A549 (cell line): ENCODE results near the gene AKAP8L. TPM values are rescaled to one million over a fixed set of nuclear protein-coding genes. Genes with fewer than 3 reads are reported as not detected.

ENCODE experiments used
- ATAC-seq, 2 experiments: fragments of 200-7000 bp in 1 of 2; fragments of >200 bp in 1 of 2; cut with Nextera tagmentation in 1 of 2; cut with Tn5 transposase in 1 of 2; 3 replicates each; pipeline versions ENCODE4 v1.8.0 to v1.9.1; 2018 to 2020; ENCODE audit warnings: mild to moderate bottlenecking in 1 of 2, moderate library complexity in 1 of 2
- CTCF ChIA-PET: fragments of 300-600 bp; sonication (Branson Sonifier 250); formaldehyde crosslinking; extraction: SDS; loops from one replicate; lab custom pipeline; 2021; ENCODE audit warnings: antibody characterized with exemption, inconsistent platforms; lab: Yijun Ruan, JAX
- POLR2A ChIA-PET: fragments of 350-600 bp; formaldehyde crosslinking; extraction: SDS; loops from one replicate; lab custom pipeline; 2021; ENCODE audit warnings: antibody characterized with exemption, inconsistent platforms; lab: Yijun Ruan, JAX
- DNase-seq, 2 experiments: peaks; one replicate each; pipeline versions ENCODE4 v3.0.0 to v3.0.0-alpha.2; 2011 to 2016; ENCODE audit warnings: low read depth in 1 of 2, low spot score in 1 of 2
- FAIRE-seq: peaks from 2 replicates; lab custom pipeline; 2011; peaks lifted over from hg19 to GRCh38; lab: Jason Lieb, UNC
- H3K27ac ChIP-seq, 2 experiments: fragments of >200 bp; sonication (Bioruptor Twin); formaldehyde crosslinking; 3 replicates each; pipeline ENCODE4 v1.5.1; 2016 to 2017
- H3K4me1 ChIP-seq: fragments of >200 bp; sonication (Bioruptor Twin); formaldehyde crosslinking; 3 replicates; pipeline ENCODE4 v1.6.1; 2016
- H3K4me2 ChIP-seq: fragments of >200 bp; sonication (Bioruptor Twin); formaldehyde crosslinking; 3 replicates; pipeline ENCODE4 v1.6.1; 2016
- H3K4me3 ChIP-seq: fragments of >200 bp; sonication (Bioruptor Twin); formaldehyde crosslinking; 3 replicates; pipeline ENCODE4 v1.5.1; 2016
- H3K9me3 ChIP-seq: fragments of >200 bp; sonication (Bioruptor Twin); formaldehyde crosslinking; 3 replicates; pipeline ENCODE4 v1.6.1; 2016
- CEBPB ChIP-seq, 2 experiments: fragments of >200 bp in 1 of 2; sonication (Bioruptor Twin) in 1 of 2; formaldehyde crosslinking in 1 of 2; IDR thresholded peaks; 2 replicates each; pipeline ENCODE4 v1.6.1; 2012 to 2016
- CTCF ChIP-seq: fragments of >200 bp; sonication (Bioruptor Twin); formaldehyde crosslinking; IDR thresholded peaks from 3 replicates; pipeline ENCODE4 v1.5.1; 2016
- HDAC2 ChIP-seq: fragments of 200-600 bp; sonication (generic); IDR thresholded peaks from 2 replicates; pipeline ENCODE4 v1.6.1; 2016
- HOXB5 ChIP-seq: fragments of 250-450 bp; sonication (Bioruptor Pico); IDR thresholded peaks from 2 replicates; pipeline ENCODE4 v1.5.0; 2020; ENCODE audit warnings: mild to moderate bottlenecking, moderate library complexity
- KDM1A ChIP-seq: fragments of 200-600 bp; sonication (generic); IDR thresholded peaks from 2 replicates; pipeline ENCODE4 v1.6.1; 2016; ENCODE audit warnings: low read depth, mild to moderate bottlenecking
- MAZ ChIP-seq: fragments of 150-350 bp; IDR thresholded peaks from 2 replicates; pipeline ENCODE4 v1.6.1; 2014; ENCODE audit warnings: antibody characterized with exemption, low read depth, low read length, borderline replicate concordance
- NR3C1 ChIP-seq: fragments of >200 bp; sonication (Bioruptor Twin); formaldehyde crosslinking; IDR thresholded peaks from 3 replicates; pipeline ENCODE4 v1.6.1; 2017
- POLR2A ChIP-seq: IDR thresholded peaks from 2 replicates; pipeline ENCODE4 v1.6.1; 2012; ENCODE audit warnings: mild to moderate bottlenecking, low read length
- POLR2AphosphoS2 ChIP-seq: conservative IDR thresholded peaks from 2 replicates; pipeline ENCODE4 v1.6.1; 2012; ENCODE audit warnings: low read length, improper control_type of control experiment, inconsistent platforms
- RARB ChIP-seq: fragments of 250-450 bp; sonication (Bioruptor Pico); IDR thresholded peaks from 2 replicates; pipeline ENCODE4 v1.8.0; 2021; ENCODE audit warnings: mild to moderate bottlenecking, moderate library complexity
- SMC3 ChIP-seq: fragments of >200 bp; sonication (Bioruptor Twin); formaldehyde crosslinking; IDR thresholded peaks from 3 replicates; pipeline ENCODE4 v1.6.1; 2018; ENCODE audit warnings: inconsistent platforms
- TFCP2L1 ChIP-seq: fragments of 250-450 bp; sonication (Bioruptor Pico); IDR thresholded peaks from 2 replicates; pipeline ENCODE4 v1.5.0; 2021; ENCODE audit warnings: mild to moderate bottlenecking
- USF2 ChIP-seq: fragments of 450-650 bp; IDR thresholded peaks from 2 replicates; pipeline ENCODE4 v1.6.1; 2014; ENCODE audit warnings: antibody characterized with exemption
- ZFP36 ChIP-seq: fragments of 450-650 bp; IDR thresholded peaks from 2 replicates; pipeline ENCODE4 v1.6.1; 2014; ENCODE audit warnings: borderline replicate concordance; ENCODE audit not compliant: partially characterized antibody
- ZSCAN20 ChIP-seq: fragments of 250-450 bp; sonication (Bioruptor Pico); IDR thresholded peaks from 2 replicates; pipeline ENCODE4 v1.8.0; 2022; ENCODE audit warnings: mild to moderate bottlenecking, moderate library complexity
- WGBS: methylation state at CpG from one replicate; pipeline ENCODE4 v1.1.6; 2017; ENCODE audit errors: missing lambda C conversion rate; 5-methylcytosine and 5-hydroxymethylcytosine counted together
- polyA plus RNA-seq, 4 experiments: library from polyadenylated mRNA; depleted of rRNA in 3 of 4; stranded (reverse); fragments of >200 nt; fragmentation: RNase III in 1 of 4; extraction: RNeasy Plus Mini Kit Qiagen cat#74134 plus additional on column Dnase treatment in 1 of 4; gene quantifications; 2 replicates in 3 of 4; 3 replicates in 1 of 4; pipeline ENCODE4 v1.2.3, GENCODE V29; 2011 to 2017
- TF ChIP-seq, protein P1 (sequence below): fragments of 250-450 bp; sonication (Bioruptor Pico); IDR thresholded peaks from 2 replicates; pipeline ENCODE4 v1.5.0; 2021; ENCODE audit warnings: mild to moderate bottlenecking, moderate library complexity, borderline replicate concordance
- TF ChIP-seq, protein P2 (sequence below): fragments of 250-450 bp; sonication (Bioruptor Pico); IDR thresholded peaks from 2 replicates; pipeline ENCODE4 v1.5.0; 2020; ENCODE audit warnings: low read depth, mild to moderate bottlenecking, moderate library complexity

AKAP8L gene
- polyA plus RNA-seq, 2 of the 4 experiments (the other 2 are of a cell fraction) = 28.4 to 42.9 TPM

DNA sequence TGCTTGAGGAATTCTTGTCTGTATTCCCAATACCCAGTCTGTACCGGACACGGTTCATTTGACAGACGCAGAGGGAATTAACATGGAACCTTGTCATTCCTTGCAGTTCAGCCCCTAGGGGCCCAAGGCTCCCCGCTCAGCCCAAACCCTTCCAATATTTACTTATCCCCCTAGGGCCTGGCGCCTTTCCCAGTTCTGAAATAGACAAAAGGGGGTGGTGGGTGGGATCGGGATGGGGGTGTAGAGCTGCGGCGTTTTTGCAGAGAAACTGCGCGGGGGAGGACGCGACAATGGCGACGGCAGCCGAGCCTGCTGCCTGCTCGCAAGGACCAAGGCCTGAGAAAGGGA, 583 bp downstream of the AKAP8L start:
- DNase-seq (peak in 1 of 2 experiments; percentile 21), ATAC-seq (peak in 1 of 2 experiments; percentile 1; a peak in 1 of 6 replicates), FAIRE-seq (no peak)
- POLR2A ChIA-PET = interaction anchor here (1.3 to 3.1 kb wide), 5 partner anchors 18 to 138 kb away, joined by 3 to 34 read pairs (median 6); partner anchors contain the start of gene AKAP8
- 4% methylated on average over 13 of the region's 16 CpGs for WGBS
- H3K27ac ChIP-seq = peak overlapping the region; percentile 85 to 96
- peaks cover 1% of the 10 kb centered on the region; the same call in 1 of the 3 replicates for H3K9me3 ChIP-seq
- CTCF ChIA-PET = interaction anchor here (0.6 to 3.5 kb wide), 8 partner anchors 8 to 140 kb away, joined by 3 to 15 read pairs (median 5); partner anchors contain the start of gene AKAP8
- peak overlapping the region; percentile 78 for H3K4me3 ChIP-seq
- TF ChIP-seq CTCF (no peak), ZSCAN20 (CRISPR knock-in tag) (no peak), RARB (no peak), POLR2AphosphoS2 (no peak), HOXB5 (CRISPR knock-in tag) (no peak), POLR2A (no peak), HDAC2 (no peak), NR3C1 (no peak), KDM1A (no peak), TFCP2L1 (no peak), ZFP36 (no peak)
- TF ChIP-seq, protein P1, sequence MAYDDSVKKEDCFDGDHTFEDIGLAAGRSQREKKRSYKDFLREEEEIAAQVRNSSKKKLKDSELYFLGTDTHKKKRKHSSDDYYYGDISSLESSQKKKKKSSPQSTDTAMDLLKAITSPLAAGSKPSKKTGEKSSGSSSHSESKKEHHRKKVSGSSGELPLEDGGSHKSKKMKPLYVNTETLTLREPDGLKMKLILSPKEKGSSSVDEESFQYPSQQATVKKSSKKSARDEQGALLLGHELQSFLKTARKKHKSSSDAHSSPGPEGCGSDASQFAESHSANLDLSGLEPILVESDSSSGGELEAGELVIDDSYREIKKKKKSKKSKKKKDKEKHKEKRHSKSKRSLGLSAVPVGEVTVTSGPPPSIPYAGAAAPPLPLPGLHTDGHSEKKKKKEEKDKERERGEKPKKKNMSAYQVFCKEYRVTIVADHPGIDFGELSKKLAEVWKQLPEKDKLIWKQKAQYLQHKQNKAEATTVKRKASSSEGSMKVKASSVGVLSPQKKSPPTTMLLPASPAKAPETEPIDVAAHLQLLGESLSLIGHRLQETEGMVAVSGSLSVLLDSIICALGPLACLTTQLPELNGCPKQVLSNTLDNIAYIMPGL (CRISPR knock-in tag) = no peak
- H3K4me1 ChIP-seq = peaks cover 16% of the 10 kb centered on the region
- peak overlapping the region; percentile 90 for H3K4me2 ChIP-seq

- Histone ChIP-seq H3K27ac (peak overlapping the region; percentile 85 to 96), H3K4me1 (peaks cover 20% of the 10 kb centered on the region), H3K9me3 (no peaks in the 10 kb centered on the region), H3K4me3 (peak overlapping the region; percentile 78), H3K4me2 (peak overlapping the region; percentile 90)
- no peak for ATAC-seq
- no peak for FAIRE-seq
- TF ChIP-seq CEBPB (IDR thresholded peaks at IDR 0.05) (no peak), HDAC2 (no peak)
- CTCF ChIA-PET = interaction anchor here (1.0 to 3.5 kb wide), 3 partner anchors 37 to 134 kb away, joined by 3 to 15 read pairs (median 12); partner anchors contain the start of gene AKAP8
- no peak for DNase-seq
- 53% methylated on average over 9 of the region's 9 CpGs for WGBS
- POLR2A ChIA-PET = interaction anchor here (1.8 to 3.1 kb wide), 3 partner anchors 18 to 138 kb away, joined by 6 to 34 read pairs (median 14); partner anchors contain the start of gene AKAP8
Observed at GRCh38 chr19:15417699-15418098, 1.1 kb downstream of the AKAP8L start.

DNA sequence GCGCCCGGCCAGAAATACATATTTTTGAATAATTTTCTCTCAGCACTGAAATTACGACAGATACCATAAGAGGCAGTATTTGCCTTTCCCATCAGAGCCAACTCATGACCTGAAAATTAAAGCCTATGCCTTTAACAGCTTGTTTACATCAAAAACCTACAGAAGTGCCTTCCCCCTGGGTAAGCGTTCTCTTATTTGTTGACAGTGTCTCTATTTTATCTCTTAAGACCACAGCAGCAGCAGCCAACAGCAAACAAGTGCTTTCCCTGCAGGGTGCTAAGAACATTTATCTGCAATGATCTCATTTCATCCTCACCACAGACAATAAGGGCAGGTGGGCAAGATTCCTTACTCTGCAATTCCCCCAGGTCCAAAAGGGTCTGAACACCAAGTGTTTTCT, 6.0 kb downstream of the AKAP8L start:
- WGBS = 70% methylated on average over 4 of the region's 4 CpGs
- DNase-seq (no peak), ATAC-seq (no peak), FAIRE-seq (no peak)
- ChIA-PET POLR2A (no interaction called here), CTCF (no interaction called here)
- TF ChIP-seq MAZ (no peak), SMC3 (no peak), USF2 (no peak), KDM1A (no peak), HOXB5 (CRISPR knock-in tag) (no peak), RARB (no peak)
- TF ChIP-seq, protein P2, sequence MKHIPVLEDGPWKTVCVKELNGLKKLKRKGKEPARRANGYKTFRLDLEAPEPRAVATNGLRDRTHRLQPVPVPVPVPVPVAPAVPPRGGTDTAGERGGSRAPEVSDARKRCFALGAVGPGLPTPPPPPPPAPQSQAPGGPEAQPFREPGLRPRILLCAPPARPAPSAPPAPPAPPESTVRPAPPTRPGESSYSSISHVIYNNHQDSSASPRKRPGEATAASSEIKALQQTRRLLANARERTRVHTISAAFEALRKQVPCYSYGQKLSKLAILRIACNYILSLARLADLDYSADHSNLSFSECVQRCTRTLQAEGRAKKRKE = no peak
- peaks cover 29% of the 10 kb centered on the region for H3K4me1 ChIP-seq
- H3K4me3 ChIP-seq = no peak overlapping the region
- no peak overlapping the region for H3K27ac ChIP-seq
- H3K4me2 ChIP-seq = no peak overlapping the region
- H3K9me3 ChIP-seq = no peaks in the 10 kb centered on the region
